Caco-2 (cell line): ENCODE data around the gene ELP4. TPM values are rescaled to one million over a fixed set of nuclear protein-coding genes. Genes with fewer than 3 reads are reported as not detected.

Source experiments
- BruUV-seq: library from RNA; stranded (reverse); fragments of 400-500 nt; replicated peaks from 2 replicates; lab custom pipeline; 2021; lab: Mats Ljungman, UMichigan
- CTCF ChIA-PET: fragments of 300-600 bp; sonication (Branson Sonifier 250); formaldehyde crosslinking; loops from one replicate; lab custom pipeline; 2022; ENCODE audit warnings: antibody characterized with exemption; lab: Charles Lee
- POLR2A ChIA-PET: fragments of 300-600 bp; sonication (Branson Sonifier 250); formaldehyde crosslinking; loops from one replicate; lab custom pipeline; 2022; ENCODE audit warnings: antibody characterized with exemption; lab: Charles Lee
- DNase-seq, 2 experiments: peaks; one replicate each; pipeline versions ENCODE4 v3.0.0 to v3.0.0-alpha.2; 2020 to 2022
- H3K27me3 ChIP-seq: replicated peaks from 2 replicates; pipeline ENCODE4 v1.6.0; 2011; ENCODE audit warnings: low read length; ENCODE audit not compliant: control insufficient read depth, insufficient read depth
- H3K36me3 ChIP-seq: 2 replicates; pipeline ENCODE4 v1.5.1; 2011; ENCODE audit warnings: low read length; ENCODE audit not compliant: control insufficient read depth, insufficient read depth
- H3K4me1 ChIP-seq: fragments of 250-450 bp; sonication (Bioruptor Pico); 2 replicates; pipeline ENCODE4 v1.5.1; 2020; ENCODE audit warnings: mild to moderate bottlenecking
- H3K4me3 ChIP-seq: 2 replicates; pipeline ENCODE4 v1.5.1; 2011; ENCODE audit warnings: low read depth, mild to moderate bottlenecking, control low read depth, low read length
- H3K9me3 ChIP-seq: fragments of 250-450 bp; sonication (Bioruptor Pico); 2 replicates; pipeline ENCODE4 v1.5.1; 2020; ENCODE audit warnings: mild to moderate bottlenecking, moderate library complexity
- H3K27ac Mint-ChIP-seq: one replicate; pipeline ENCODE4 v1.8.0; 2022; ENCODE audit warnings: mixed read lengths; ENCODE audit not compliant: unreplicated experiment
- H3K27me3 Mint-ChIP-seq: one replicate; pipeline ENCODE4 v1.8.0; 2022; ENCODE audit warnings: mixed read lengths; ENCODE audit not compliant: insufficient read depth, unreplicated experiment
- H3K36me3 Mint-ChIP-seq: one replicate; pipeline ENCODE4 v1.8.0; 2022; ENCODE audit warnings: mild to moderate bottlenecking, mixed read lengths; ENCODE audit not compliant: insufficient read depth, unreplicated experiment
- H3K4me1 Mint-ChIP-seq: one replicate; pipeline ENCODE4 v1.8.0; 2022; ENCODE audit warnings: low read depth, mixed read lengths; ENCODE audit not compliant: unreplicated experiment
- H3K4me3 Mint-ChIP-seq: one replicate; pipeline ENCODE4 v1.8.0; 2022; ENCODE audit warnings: mild to moderate bottlenecking, moderate library complexity, mixed read lengths; ENCODE audit not compliant: unreplicated experiment
- H3K9me3 Mint-ChIP-seq: one replicate; pipeline ENCODE4 v1.8.0; 2022; ENCODE audit warnings: mixed read lengths; ENCODE audit not compliant: unreplicated experiment
- intact Hi-C: fragments of 100-400 bp; cut with micrococcal nuclease; formaldehyde crosslinking; loops from one replicate; pipeline ENCODE4 v1.10.0; 2022; ENCODE audit not compliant: unreplicated experiment
- total RNA-seq: library from RNA; stranded (reverse); gene quantifications from 2 replicates; pipeline ENCODE4 v1.2.3, GENCODE V29; 2022
- TF ChIP-seq, protein P1 (sequence below), 2 experiments: fragments of 200-600 bp in 1 of 2; IDR thresholded peaks; 1 replicate in 1 of 2; 2 replicates in 1 of 2; pipeline versions ENCODE4 v1.5.1 to v1.8.0; 2011 to 2022; ENCODE audit warnings: antibody characterized with exemption in 1 of 2, control low read depth in 1 of 2, inconsistent platforms in 1 of 2, low read depth in 1 of 2, low read length in 1 of 2, mild to moderate bottlenecking in 1 of 2, moderate library complexity in 1 of 2; ENCODE audit not compliant: insufficient read depth in 1 of 2, severe bottlenecking in 1 of 2, unreplicated experiment in 1 of 2

Gene ELP4
- total RNA-seq, 1 experiment from 2014 or later, result 18.8 TPM

DNA sequence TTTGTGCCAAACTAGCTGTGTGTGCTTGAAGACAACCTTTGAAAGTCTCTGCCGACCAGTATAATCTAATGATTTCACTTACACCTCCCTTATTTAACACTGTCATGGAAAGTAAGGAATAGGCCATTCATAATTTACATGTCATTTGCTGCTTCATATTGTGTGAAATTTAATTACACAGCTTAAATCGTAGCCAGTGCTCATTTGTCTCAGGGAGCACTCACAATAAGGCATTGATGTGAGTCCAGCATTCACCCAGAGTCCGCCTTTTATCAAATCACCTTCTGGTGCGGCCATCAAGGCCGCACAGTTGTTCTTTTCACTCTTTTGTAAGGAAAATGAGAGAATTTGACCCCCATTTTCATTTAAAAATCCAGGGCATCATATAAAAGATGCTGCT is 254.7 kb downstream of the ELP4 start:
- no peak overlapping the region for H3K4me3 ChIP-seq
- DNase-seq, result no peak
- no peaks in the 10 kb centered on the region for H3K36me3 Mint-ChIP-seq
- no peaks in the 10 kb centered on the region for H3K9me3 Mint-ChIP-seq
- intact Hi-C loops, result no loop called here
- no TSS peak for BruUV-seq
- H3K27me3 Mint-ChIP-seq, result no peaks in the 10 kb centered on the region
- no peaks in the 10 kb centered on the region for H3K4me1 Mint-ChIP-seq
- ChIA-PET POLR2A (interaction anchor here (0.7 kb wide), 1 partner anchor 999 kb away, joined by 4 read pairs; no protein-coding TSS in a partner anchor), CTCF (no interaction called here)
- no peak overlapping the region for H3K27ac Mint-ChIP-seq
- TF ChIP-seq, protein P1, sequence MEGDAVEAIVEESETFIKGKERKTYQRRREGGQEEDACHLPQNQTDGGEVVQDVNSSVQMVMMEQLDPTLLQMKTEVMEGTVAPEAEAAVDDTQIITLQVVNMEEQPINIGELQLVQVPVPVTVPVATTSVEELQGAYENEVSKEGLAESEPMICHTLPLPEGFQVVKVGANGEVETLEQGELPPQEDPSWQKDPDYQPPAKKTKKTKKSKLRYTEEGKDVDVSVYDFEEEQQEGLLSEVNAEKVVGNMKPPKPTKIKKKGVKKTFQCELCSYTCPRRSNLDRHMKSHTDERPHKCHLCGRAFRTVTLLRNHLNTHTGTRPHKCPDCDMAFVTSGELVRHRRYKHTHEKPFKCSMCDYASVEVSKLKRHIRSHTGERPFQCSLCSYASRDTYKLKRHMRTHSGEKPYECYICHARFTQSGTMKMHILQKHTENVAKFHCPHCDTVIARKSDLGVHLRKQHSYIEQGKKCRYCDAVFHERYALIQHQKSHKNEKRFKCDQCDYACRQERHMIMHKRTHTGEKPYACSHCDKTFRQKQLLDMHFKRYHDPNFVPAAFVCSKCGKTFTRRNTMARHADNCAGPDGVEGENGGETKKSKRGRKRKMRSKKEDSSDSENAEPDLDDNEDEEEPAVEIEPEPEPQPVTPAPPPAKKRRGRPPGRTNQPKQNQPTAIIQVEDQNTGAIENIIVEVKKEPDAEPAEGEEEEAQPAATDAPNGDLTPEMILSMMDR (IDR thresholded peaks at IDR 0.05; ENCODE audit: insufficient read depth in 1 of 2, low read depth in 1 of 2, low read length in 1 of 2, severe bottlenecking in 1 of 2, unreplicated experiment in 1 of 2), result no peak
- no peaks in the 10 kb centered on the region for H3K4me1 ChIP-seq
- no peak overlapping the region for H3K4me3 Mint-ChIP-seq
- H3K27me3 ChIP-seq, result no peaks in the 10 kb centered on the region
- no peaks in the 10 kb centered on the region for H3K36me3 ChIP-seq
- H3K9me3 ChIP-seq, result no peaks in the 10 kb centered on the region

GRCh38 chr11:31764766-31765165 is 255.2 kb downstream of the ELP4 start:
- no peaks in the 10 kb centered on the region for H3K4me1 Mint-ChIP-seq
- Histone ChIP-seq H3K36me3 (no peaks in the 10 kb centered on the region), H3K4me1 (no peaks in the 10 kb centered on the region), H3K27me3 (no peaks in the 10 kb centered on the region), H3K9me3 (no peaks in the 10 kb centered on the region), H3K4me3 (no peak overlapping the region)
- no peaks in the 10 kb centered on the region for H3K27me3 Mint-ChIP-seq
- DNase-seq, result no peak
- TF ChIP-seq, protein P1 (IDR thresholded peaks at IDR 0.05; ENCODE audit: insufficient read depth in 1 of 2, low read depth in 1 of 2, low read length in 1 of 2, severe bottlenecking in 1 of 2, unreplicated experiment in 1 of 2), result no peak
- no peaks in the 10 kb centered on the region for H3K9me3 Mint-ChIP-seq
- ChIA-PET POLR2A (no interaction called here), CTCF (no interaction called here)
- no TSS peak for BruUV-seq
- H3K36me3 Mint-ChIP-seq, result no peaks in the 10 kb centered on the region
- H3K4me3 Mint-ChIP-seq, result no peak overlapping the region
- no peak overlapping the region for H3K27ac Mint-ChIP-seq
- intact Hi-C loops, result no loop called here

GRCh38 chr11:31767066-31767465 is 257.5 kb downstream of the ELP4 start:
- H3K27me3 ChIP-seq, result no peaks in the 10 kb centered on the region
- Mint-ChIP-seq H3K4me3 (no peak overlapping the region), H3K27me3 (no peaks in the 10 kb centered on the region), H3K36me3 (no peaks in the 10 kb centered on the region), H3K27ac (no peak overlapping the region), H3K4me1 (no peaks in the 10 kb centered on the region), H3K9me3 (no peaks in the 10 kb centered on the region)
- no peaks in the 10 kb centered on the region for H3K4me1 ChIP-seq
- H3K36me3 ChIP-seq, result no peaks in the 10 kb centered on the region
- ChIA-PET POLR2A (no interaction called here), CTCF (no interaction called here)
- H3K4me3 ChIP-seq, result no peak overlapping the region
- no peak for DNase-seq
- no TSS peak for BruUV-seq
- no peaks in the 10 kb centered on the region for H3K9me3 ChIP-seq
- TF ChIP-seq, protein P1 (IDR thresholded peaks at IDR 0.05; ENCODE audit: insufficient read depth in 1 of 2, low read depth in 1 of 2, low read length in 1 of 2, severe bottlenecking in 1 of 2, unreplicated experiment in 1 of 2), result no peak
- intact Hi-C loops, result no loop called here
